Measurements from ENCODE around the gene CNOT10.

GRCh38 chr3:32675650-32676049, 9.3 kb upstream of the CNOT10 start:
- TF ChIP-seq POLR2A (IDR thresholded peaks at IDR 0.05; ENCODE audit: low read length) (no peak), GATA1 (IDR thresholded peaks at IDR 0.05; ENCODE audit: low read depth, low read length) (no peak)

Measured in erythroblast (primary cell).